Prostate gland (tissue), 2 donors: ENCODE data around the gene AQP12B. TPM values are rescaled to one million over a fixed set of nuclear protein-coding genes. Genes with fewer than 3 reads are reported as not detected.

Source experiments
- DNase-seq: peaks from one replicate; pipeline ENCODE4 v3.0.0-alpha.2; 2019; ENCODE audit warnings: low spot score
- H3K27ac ChIP-seq, 2 donors: fragments of 200-600 bp; sonication (generic); 2 replicates each; pipeline ENCODE4 v1.5.1; 2017 to 2019
- H3K27me3 ChIP-seq: fragments of 200-600 bp; sonication (generic); replicated peaks from 2 replicates; pipeline ENCODE4 v1.5.1; 2019; ENCODE audit not compliant: insufficient read depth
- H3K36me3 ChIP-seq, 2 donors: fragments of 200-600 bp; sonication (generic); 1 replicate in 1 of 2; 2 replicates in 1 of 2; pipeline versions ENCODE4 v1.5.1 to v1.8.1; 2017 to 2019
- H3K4me1 ChIP-seq: fragments of 200-600 bp; sonication (generic); replicated peaks from 2 replicates; pipeline ENCODE4 v1.5.1; 2019
- H3K4me3 ChIP-seq, 2 donors: fragments of 200-600 bp; sonication (generic); 2 replicates each; pipeline ENCODE4 v1.5.1; 2017 to 2019
- H3K9me3 ChIP-seq: fragments of 200-600 bp; sonication (generic); 2 replicates; pipeline ENCODE4 v1.5.1; 2017
- CTCF ChIP-seq, 4 experiments: fragments of 200-600 bp in 2 of 4; fragments of 450-650 bp in 2 of 4; sonication (generic) in 2 of 4; IDR thresholded peaks; 1 replicate in 3 of 4; 2 replicates in 1 of 4; pipeline ENCODE4 v1.5.1; 2016 to 2019; ENCODE audit warnings: antibody characterized with exemption in 4 of 4, mild to moderate bottlenecking in 2 of 4, moderate library complexity in 2 of 4
- POLR2A ChIP-seq: fragments of 450-650 bp; IDR thresholded peaks from one replicate; pipeline ENCODE4 v1.6.1; 2016; ENCODE audit warnings: antibody characterized with exemption, mild to moderate bottlenecking
- POLR2AphosphoS5 ChIP-seq: sonication (generic); formaldehyde crosslinking; IDR thresholded peaks from one replicate; pipeline ENCODE4 v1.6.1; 2017; ENCODE audit warnings: antibody characterized with exemption
- WGBS: methylation state at CpG from one replicate; pipeline ENCODE4 v1.1.5; 2018; 5-methylcytosine and 5-hydroxymethylcytosine counted together
- intact Hi-C: fragments of 100-400 bp; cut with DNase I; formaldehyde crosslinking; loops from one replicate; pipeline ENCODE4 v1.14.2; 2022
- total RNA-seq, 2 donors: library from RNA; depleted of rRNA; stranded (reverse); fragments of >200 nt; gene quantifications; one replicate each; pipeline ENCODE4 v1.1.0, GENCODE V29; 2016

Gene AQP12B
- total RNA-seq, 2 donors from 2014 or later: not detected

- H3K36me3 ChIP-seq: no peaks in the 10 kb centered on the region
- TF ChIP-seq CTCF (IDR thresholded peaks at IDR 0.05): no peak
- TF ChIP-seq POLR2A: no peak
- TF ChIP-seq POLR2AphosphoS5: no peak
- H3K27ac ChIP-seq: no peak overlapping the region
- whole genome bisulfite sequencing: 79% methylated on average over 4 of the region's 9 CpGs
- DNase-seq: no peak
- H3K4me1 ChIP-seq: no peaks in the 10 kb centered on the region
- H3K9me3 ChIP-seq: no peaks in the 10 kb centered on the region
- H3K4me3 ChIP-seq: no peak overlapping the region
- intact Hi-C loops: no loop called here
- no peaks in the 10 kb centered on the region for H3K27me3 ChIP-seq
These were observed 28.6 kb upstream of the AQP12B start for GRCh38 chr2:240711296-240711695.

GRCh38 chr2:240708457-240708856 is 25.8 kb upstream of the AQP12B start:
- H3K4me1 ChIP-seq: no peaks in the 10 kb centered on the region
- no peak overlapping the region for H3K4me3 ChIP-seq
- TF ChIP-seq CTCF (IDR thresholded peaks at IDR 0.05) (no peak), POLR2AphosphoS5 (no peak), POLR2A (no peak)
- no peak for DNase-seq
- H3K27me3 ChIP-seq: no peaks in the 10 kb centered on the region
- no peaks in the 10 kb centered on the region for H3K9me3 ChIP-seq
- H3K36me3 ChIP-seq: no peaks in the 10 kb centered on the region
- WGBS: 78% methylated on average over 7 of the region's 7 CpGs
- intact Hi-C loops: loop anchor here (10.0 kb wide), 1 partner anchor 194 kb away; no protein-coding TSS in a partner anchor
- H3K27ac ChIP-seq: no peak overlapping the region

- WGBS: 37% methylated on average over 10 of the region's 10 CpGs
- H3K4me3 ChIP-seq: no peak overlapping the region
- intact Hi-C loops: loop anchor here (10.0 kb wide), 1 partner anchor 193 kb away; no protein-coding TSS in a partner anchor
- DNase-seq: no peak
- H3K9me3 ChIP-seq: no peaks in the 10 kb centered on the region
- H3K27ac ChIP-seq: no peak overlapping the region
- no peaks in the 10 kb centered on the region for H3K36me3 ChIP-seq
- H3K27me3 ChIP-seq: no peaks in the 10 kb centered on the region
- no peak for TF ChIP-seq POLR2AphosphoS5
- H3K4me1 ChIP-seq: no peaks in the 10 kb centered on the region
These were observed 25.1 kb upstream of the AQP12B start for GRCh38 chr2:240707821-240708220.

- Histone ChIP-seq H3K9me3 (no peaks in the 10 kb centered on the region), H3K27ac (no peak overlapping the region), H3K4me1 (no peaks in the 10 kb centered on the region), H3K27me3 (no peaks in the 10 kb centered on the region), H3K4me3 (no peak overlapping the region), H3K36me3 (no peaks in the 10 kb centered on the region)
- DNase-seq: no peak
- intact Hi-C loops: loop anchor here (10.0 kb wide), 1 partner anchor 192 kb away; no protein-coding TSS in a partner anchor
- TF ChIP-seq CTCF (IDR thresholded peaks at IDR 0.05): no peak
- TF ChIP-seq POLR2AphosphoS5: no peak
- TF ChIP-seq POLR2A: no peak
- 33% methylated on average over 15 of the region's 15 CpGs for WGBS
These were observed 24.5 kb upstream of the AQP12B start for GRCh38 chr2:240707043-240707756.

- no peaks in the 10 kb centered on the region for H3K27me3 ChIP-seq
- H3K9me3 ChIP-seq: no peaks in the 10 kb centered on the region
- no peak for DNase-seq
- H3K4me3 ChIP-seq: no peak overlapping the region
- H3K36me3 ChIP-seq: no peaks in the 10 kb centered on the region
- no peak overlapping the region for H3K27ac ChIP-seq
- 86% methylated on average over 12 of the region's 12 CpGs for WGBS
- intact Hi-C loops: loop anchor here (10.0 kb wide), 1 partner anchor 190 kb away; no protein-coding TSS in a partner anchor
- TF ChIP-seq POLR2AphosphoS5: no peak
- no peak for TF ChIP-seq POLR2A
- no peak for TF ChIP-seq CTCF (IDR thresholded peaks at IDR 0.05)
- no peaks in the 10 kb centered on the region for H3K4me1 ChIP-seq
These were observed 22.6 kb upstream of the AQP12B start for GRCh38 chr2:240705204-240705791.
